ENCODE data around the gene DEGS1. TPM values are rescaled to one million over a fixed set of nuclear protein-coding genes. Genes with fewer than 3 reads are reported as not detected.

The DEGS1 gene
- polyA plus RNA-seq, 1 donor, result 32.8 TPM

DNA sequence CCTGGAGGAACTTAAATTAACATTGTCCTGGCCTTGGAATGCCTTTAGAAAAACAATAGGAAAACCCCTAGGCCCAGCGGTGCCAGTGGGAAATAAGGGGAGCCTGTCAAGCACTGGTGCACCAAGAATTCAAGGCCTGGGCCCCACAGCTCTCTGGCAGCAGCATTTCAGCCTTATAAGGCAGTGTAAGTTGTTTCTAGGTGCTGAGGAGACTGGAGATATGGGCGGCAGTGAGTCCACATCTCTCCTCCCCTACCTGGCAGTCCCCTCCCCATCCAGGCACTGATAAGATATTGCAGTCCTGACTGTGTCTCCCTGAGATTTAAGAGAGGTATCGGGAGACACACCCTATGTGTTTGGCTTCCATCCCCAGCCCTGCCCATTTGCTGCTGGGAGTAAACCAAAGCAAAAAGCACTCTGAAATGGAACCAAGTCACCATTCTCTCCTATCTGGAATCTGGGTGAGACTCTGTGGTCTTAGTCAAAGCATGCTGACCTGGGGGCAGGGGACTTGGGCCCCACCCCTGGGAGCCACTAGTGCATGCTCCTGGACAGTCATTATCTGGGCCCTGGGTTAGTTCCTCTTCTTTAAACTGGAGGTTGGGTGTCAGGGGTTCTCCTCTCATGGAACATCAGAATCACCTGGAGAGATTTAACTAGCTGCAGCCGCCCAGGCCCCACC, 30.5 kb downstream of the DEGS1 start:
- DNase-seq (ENCODE audit: low read depth), result no peak

DNA sequence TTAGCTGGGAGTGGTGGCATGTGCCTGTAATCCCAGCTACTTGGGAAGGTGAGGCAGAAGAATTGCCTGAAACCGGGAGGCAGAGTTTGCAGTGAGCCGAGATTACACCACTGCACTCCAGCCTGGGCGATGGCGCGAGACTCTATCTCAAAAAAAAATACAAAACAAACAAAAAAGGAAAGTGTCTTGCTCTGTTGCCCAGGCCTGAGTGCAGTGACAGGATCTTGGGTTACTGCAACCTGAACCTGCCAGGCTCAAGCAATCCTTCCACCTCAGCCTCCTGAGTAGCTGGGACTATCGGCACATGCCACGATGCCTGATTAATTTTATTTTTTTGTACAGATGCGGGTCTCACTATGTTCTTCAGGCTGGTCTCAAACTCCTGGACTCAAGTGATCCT, 33.3 kb downstream of the DEGS1 start:
- no peak for DNase-seq (ENCODE audit: low read depth)

- no peak for DNase-seq (ENCODE audit: low read depth)
Measured at GRCh38 chr1:224217655-224218623, 34.9 kb downstream of the DEGS1 start.

GRCh38 chr1:224219011-224219611, 36.1 kb downstream of the DEGS1 start:
- DNase-seq (ENCODE audit: low read depth), result no peak

DNA sequence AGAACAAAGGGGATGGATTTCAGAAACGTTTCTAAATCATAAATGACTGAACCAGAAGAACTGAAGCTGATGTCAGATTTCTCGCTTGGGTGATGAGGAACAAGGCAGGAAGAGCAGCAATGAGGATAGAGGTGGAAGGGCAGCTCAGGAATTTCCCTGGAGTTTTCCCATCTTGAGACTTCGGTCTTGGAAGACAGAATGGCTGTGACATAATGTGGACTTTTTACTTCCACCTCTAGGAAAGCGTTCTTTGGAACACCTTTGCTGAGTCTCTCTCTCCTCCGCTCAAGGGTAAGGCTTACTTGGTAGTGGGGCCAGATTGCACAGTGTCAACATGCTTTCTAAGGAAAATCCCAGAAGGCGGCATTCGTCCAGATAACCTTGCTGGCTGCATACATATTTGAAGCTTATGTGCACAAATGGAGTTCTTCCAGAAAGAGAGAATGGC, 36.6 kb downstream of the DEGS1 start:
- no peak for DNase-seq (ENCODE audit: low read depth)

- DNase-seq (ENCODE audit: low read depth), result no peak
Measured at GRCh38 chr1:224223819-224224714, 41.0 kb downstream of the DEGS1 start.

DNA sequence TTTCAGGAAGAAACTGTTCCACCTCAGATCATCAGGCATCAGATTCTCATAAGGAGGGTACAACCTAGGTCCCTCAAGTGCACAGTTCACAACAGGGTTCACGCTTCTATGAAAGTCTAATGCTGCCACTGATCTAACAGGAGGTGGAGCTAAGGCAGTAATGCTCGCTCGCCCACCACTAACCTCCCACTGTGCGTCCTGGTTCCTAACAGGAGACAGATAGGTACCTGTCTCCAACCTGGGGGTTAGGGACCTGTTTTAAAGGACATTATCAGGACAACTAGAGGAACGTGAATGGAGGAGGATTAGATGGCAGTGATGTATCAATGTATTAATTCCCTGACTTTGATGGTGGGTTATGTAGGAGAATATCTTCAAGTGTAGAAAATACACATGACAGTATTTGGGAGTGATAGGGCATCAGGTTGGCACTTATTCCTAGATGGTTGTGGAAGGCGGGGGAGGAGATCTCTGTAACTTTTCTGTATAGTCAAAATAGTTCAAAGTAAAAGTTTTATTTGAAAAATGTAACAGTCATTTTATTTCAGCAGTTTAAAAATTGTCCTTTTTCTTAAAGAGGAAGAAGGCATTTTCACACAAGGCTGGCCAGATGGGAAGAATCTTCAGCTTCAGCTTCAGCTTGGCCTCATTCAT, 43.9 kb downstream of the DEGS1 start:
- no peak for DNase-seq (ENCODE audit: low read depth)

GRCh38 chr1:224234017-224234416, 51.0 kb downstream of the DEGS1 start:
- DNase-seq (ENCODE audit: low read depth), result no peak

- DNase-seq (ENCODE audit: low read depth), result no peak
Measured at GRCh38 chr1:224235813-224236493, 52.9 kb downstream of the DEGS1 start.

GRCh38 chr1:224237119-224237881, 54.3 kb downstream of the DEGS1 start:
- DNase-seq (ENCODE audit: low read depth), result no peak

- no peak for DNase-seq (ENCODE audit: low read depth)
Measured at GRCh38 chr1:224238212-224238611, 55.2 kb downstream of the DEGS1 start.

DNA sequence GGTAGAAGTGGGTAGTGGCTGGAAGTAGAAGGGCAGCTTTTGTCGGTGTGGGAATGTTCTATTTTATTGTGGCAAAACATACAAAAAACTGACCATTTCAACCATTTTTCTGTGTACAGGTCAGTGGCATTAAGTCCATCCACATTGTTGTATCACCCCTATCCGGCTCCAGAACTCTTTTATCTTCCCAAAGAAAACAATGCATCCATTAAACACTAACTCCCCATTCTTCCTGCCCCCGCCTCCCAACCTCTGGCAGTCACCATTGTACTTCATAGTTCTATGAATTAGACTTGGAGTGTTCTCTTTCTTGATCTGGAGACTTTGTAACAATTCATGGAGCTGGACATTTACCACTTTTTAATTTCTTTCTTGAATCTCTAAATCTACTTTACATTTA, 55.7 kb downstream of the DEGS1 start:
- no peak for DNase-seq (ENCODE audit: low read depth)

Other genes with a start within 250 kb of the DEGS1 start
- 16.5 TPM for gene FBXO28, start 69.1 kb upstream of the DEGS1 start, polyA plus RNA-seq (ENCODE audit: insufficient read length)
- 21.5 TPM for gene NVL, start 146.9 kb downstream of the DEGS1 start, polyA plus RNA-seq (ENCODE audit: insufficient read length)
- gene CNIH4, start 173.6 kb downstream of the DEGS1 start, polyA plus RNA-seq (ENCODE audit: insufficient read length), result 26.1 TPM

All from forelimb muscle (tissue), 1 donor.